ENCODE data around the gene NPY4R.
"Not testable (repeated sequence)": the region's sequence is repeated elsewhere in the genome, so short reads cannot be mapped to it uniquely, and the experiment has no call there.

- TF ChIP-seq, protein P1, sequence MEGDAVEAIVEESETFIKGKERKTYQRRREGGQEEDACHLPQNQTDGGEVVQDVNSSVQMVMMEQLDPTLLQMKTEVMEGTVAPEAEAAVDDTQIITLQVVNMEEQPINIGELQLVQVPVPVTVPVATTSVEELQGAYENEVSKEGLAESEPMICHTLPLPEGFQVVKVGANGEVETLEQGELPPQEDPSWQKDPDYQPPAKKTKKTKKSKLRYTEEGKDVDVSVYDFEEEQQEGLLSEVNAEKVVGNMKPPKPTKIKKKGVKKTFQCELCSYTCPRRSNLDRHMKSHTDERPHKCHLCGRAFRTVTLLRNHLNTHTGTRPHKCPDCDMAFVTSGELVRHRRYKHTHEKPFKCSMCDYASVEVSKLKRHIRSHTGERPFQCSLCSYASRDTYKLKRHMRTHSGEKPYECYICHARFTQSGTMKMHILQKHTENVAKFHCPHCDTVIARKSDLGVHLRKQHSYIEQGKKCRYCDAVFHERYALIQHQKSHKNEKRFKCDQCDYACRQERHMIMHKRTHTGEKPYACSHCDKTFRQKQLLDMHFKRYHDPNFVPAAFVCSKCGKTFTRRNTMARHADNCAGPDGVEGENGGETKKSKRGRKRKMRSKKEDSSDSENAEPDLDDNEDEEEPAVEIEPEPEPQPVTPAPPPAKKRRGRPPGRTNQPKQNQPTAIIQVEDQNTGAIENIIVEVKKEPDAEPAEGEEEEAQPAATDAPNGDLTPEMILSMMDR (IDR thresholded peaks at IDR 0.05), result not testable (repeated sequence)
- not testable (repeated sequence) for TF ChIP-seq HDAC2 (IDR thresholded peaks at IDR 0.05); EP300 (IDR thresholded peaks at IDR 0.05); SMC3 (IDR thresholded peaks at IDR 0.05); RAD21 (conservative IDR thresholded peaks at IDR 0.05 in 1 of 2, IDR thresholded peaks at IDR 0.05 in 1 of 2); REST (IDR thresholded peaks at IDR 0.05); HOXB5 (CRISPR knock-in tag; IDR thresholded peaks at IDR 0.05); BHLHE40 (IDR thresholded peaks at IDR 0.05; ENCODE audit: low read depth, low read length); MYC (IDR thresholded peaks at IDR 0.05; ENCODE audit: borderline replicate concordance, low read length); USF2 (IDR thresholded peaks at IDR 0.05)
- TF ChIP-seq, protein P2, sequence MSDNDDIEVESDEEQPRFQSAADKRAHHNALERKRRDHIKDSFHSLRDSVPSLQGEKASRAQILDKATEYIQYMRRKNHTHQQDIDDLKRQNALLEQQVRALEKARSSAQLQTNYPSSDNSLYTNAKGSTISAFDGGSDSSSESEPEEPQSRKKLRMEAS (IDR thresholded peaks at IDR 0.05), result not testable (repeated sequence)
- TF ChIP-seq CEBPB (IDR thresholded peaks at IDR 0.05), result peak in 1 of 2 experiments; percentile 21; a peak in 1 of 4 replicates
Observed at GRCh38 chr10:46442706-46443275, 23.0 kb downstream of the NPY4R start.

Data from A549 (cell line).